Activated naive CD8-positive, alpha-beta T cell (primary cell): ENCODE data around the gene SAFB2.

Experiments used
- H3K27ac Mint-ChIP-seq: one replicate; pipeline ENCODE4 v1.8.0; 2021; ENCODE audit warnings: mixed read lengths
- H3K27me3 Mint-ChIP-seq: one replicate; pipeline ENCODE4 v1.8.0; 2021; ENCODE audit warnings: mixed read lengths
- H3K36me3 Mint-ChIP-seq: one replicate; pipeline ENCODE4 v1.8.0; 2021; ENCODE audit warnings: mixed read lengths
- H3K4me1 Mint-ChIP-seq: one replicate; pipeline ENCODE4 v1.8.0; 2021; ENCODE audit warnings: low read depth, mixed read lengths
- H3K4me3 Mint-ChIP-seq: one replicate; pipeline ENCODE4 v1.8.0; 2021; ENCODE audit warnings: mild to moderate bottlenecking, mixed read lengths
- H3K9me3 Mint-ChIP-seq: one replicate; pipeline ENCODE4 v1.8.0; 2021; ENCODE audit warnings: low read depth, mixed read lengths

Gene SAFB2

GRCh38 chr19:5563935-5564612 lies 58.5 kb downstream of the SAFB2 start:
- no peak overlapping the region for H3K27ac Mint-ChIP-seq
- H3K4me3 Mint-ChIP-seq, result no peak overlapping the region
- no peaks in the 10 kb centered on the region for H3K4me1 Mint-ChIP-seq
- peaks cover 3% of the 10 kb centered on the region for H3K36me3 Mint-ChIP-seq
- H3K27me3 Mint-ChIP-seq, result peaks cover 16% of the 10 kb centered on the region
- no peaks in the 10 kb centered on the region for H3K9me3 Mint-ChIP-seq

GRCh38 chr19:5563008-5563431 lies 59.6 kb downstream of the SAFB2 start:
- no peaks in the 10 kb centered on the region for H3K9me3 Mint-ChIP-seq
- H3K36me3 Mint-ChIP-seq, result peaks cover 6% of the 10 kb centered on the region
- no peaks in the 10 kb centered on the region for H3K4me1 Mint-ChIP-seq
- no peak overlapping the region for H3K4me3 Mint-ChIP-seq
- no peak overlapping the region for H3K27ac Mint-ChIP-seq
- peaks cover 17% of the 10 kb centered on the region for H3K27me3 Mint-ChIP-seq

DNA sequence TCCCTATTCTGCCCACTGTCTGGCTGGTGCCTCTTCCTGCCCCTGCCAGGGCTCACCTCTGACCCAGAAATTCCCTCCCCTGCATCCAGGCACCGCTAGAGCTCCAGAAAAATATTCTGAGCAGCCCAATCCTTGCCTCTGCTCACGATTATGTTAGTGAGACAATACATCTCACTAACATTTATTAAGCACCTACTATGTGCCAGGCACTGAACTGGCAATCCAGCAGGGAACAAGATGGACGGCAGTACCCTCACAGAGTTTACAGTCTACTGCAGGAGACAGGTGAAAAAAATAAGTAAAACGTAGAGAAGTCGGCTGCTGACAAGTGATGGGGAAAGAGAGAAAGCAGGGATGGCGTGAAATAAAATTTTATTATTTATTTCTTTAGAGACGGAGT lies 60.3 kb downstream of the SAFB2 start:
- Mint-ChIP-seq H3K36me3 (peaks cover 6% of the 10 kb centered on the region), H3K27me3 (peaks cover 19% of the 10 kb centered on the region), H3K27ac (no peak overlapping the region), H3K4me1 (no peaks in the 10 kb centered on the region), H3K9me3 (no peaks in the 10 kb centered on the region), H3K4me3 (no peak overlapping the region)

DNA sequence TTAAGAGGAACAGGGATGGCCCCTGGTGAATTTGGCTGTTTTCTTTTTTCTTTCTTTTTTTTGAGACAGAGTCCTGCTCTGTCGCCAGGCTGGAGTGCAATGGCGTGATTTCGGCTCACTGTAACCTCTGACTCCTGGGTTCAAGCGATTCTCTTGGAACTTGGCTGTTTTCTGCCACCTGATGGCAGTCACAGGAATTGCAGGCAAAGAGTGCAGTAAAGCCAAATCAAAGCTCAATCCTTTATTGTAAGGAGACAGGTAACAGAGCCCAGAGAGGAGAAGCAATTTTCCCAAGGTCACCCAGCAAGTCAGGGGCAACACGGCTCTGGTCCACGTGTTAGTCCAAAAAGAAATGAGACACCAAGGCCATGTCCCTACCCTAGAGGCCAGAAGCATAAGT lies 61.0 kb downstream of the SAFB2 start:
- Mint-ChIP-seq H3K9me3 (no peaks in the 10 kb centered on the region), H3K4me1 (no peaks in the 10 kb centered on the region), H3K27ac (no peak overlapping the region), H3K4me3 (no peak overlapping the region), H3K36me3 (peaks cover 6% of the 10 kb centered on the region), H3K27me3 (peaks cover 19% of the 10 kb centered on the region)

- Mint-ChIP-seq H3K27ac (no peak overlapping the region), H3K4me1 (no peaks in the 10 kb centered on the region), H3K4me3 (no peak overlapping the region), H3K27me3 (peaks cover 14% of the 10 kb centered on the region), H3K9me3 (no peaks in the 10 kb centered on the region), H3K36me3 (peaks cover 6% of the 10 kb centered on the region)
Measured at GRCh38 chr19:5560156-5560555, 62.4 kb downstream of the SAFB2 start.

DNA sequence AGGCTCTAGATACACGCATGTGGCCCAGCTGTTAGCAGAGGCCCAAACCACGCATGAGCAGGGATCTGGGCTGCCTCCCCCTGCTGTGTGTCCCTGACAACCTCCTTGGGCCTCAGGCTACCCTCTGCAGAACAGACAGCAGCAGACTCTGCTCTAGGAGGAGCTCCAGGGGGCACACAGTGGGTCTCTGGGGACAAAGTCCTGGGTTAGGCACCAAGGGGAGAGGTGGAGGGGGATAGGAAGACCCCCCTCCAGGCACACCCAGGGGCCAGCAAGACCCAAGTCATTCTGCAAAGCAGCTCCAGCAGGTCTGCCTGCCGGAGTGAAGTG lies 62.8 kb downstream of the SAFB2 start:
- no peak overlapping the region for H3K27ac Mint-ChIP-seq
- no peaks in the 10 kb centered on the region for H3K9me3 Mint-ChIP-seq
- H3K4me1 Mint-ChIP-seq, result no peaks in the 10 kb centered on the region
- H3K4me3 Mint-ChIP-seq, result no peak overlapping the region
- H3K36me3 Mint-ChIP-seq, result peaks cover 6% of the 10 kb centered on the region
- H3K27me3 Mint-ChIP-seq, result peaks cover 14% of the 10 kb centered on the region

DNA sequence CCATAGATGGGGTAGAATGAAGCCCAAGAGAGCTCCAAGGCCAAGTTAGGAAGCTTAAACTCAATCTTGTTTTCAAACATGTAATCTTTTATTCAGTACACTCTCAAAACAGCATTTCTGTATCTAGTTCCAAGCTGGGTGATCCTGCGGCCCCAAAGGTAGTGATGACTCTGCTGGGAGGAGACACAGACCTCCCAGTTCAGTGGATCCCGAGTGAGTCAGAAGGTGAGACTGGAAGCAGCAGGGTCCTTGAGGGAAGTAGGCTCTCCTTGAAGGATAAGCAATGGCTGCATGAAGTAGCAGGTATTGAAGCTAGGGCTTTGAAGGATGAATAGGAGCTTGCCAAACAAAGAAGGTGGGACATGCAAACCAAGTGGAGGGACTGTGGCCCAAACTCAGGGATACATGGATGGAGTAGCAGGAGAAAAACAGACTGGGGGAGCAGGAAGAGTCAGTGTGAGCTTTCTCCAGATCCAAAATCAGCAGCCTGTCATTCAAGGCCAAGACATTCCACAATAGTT lies 64.4 kb downstream of the SAFB2 start:
- no peak overlapping the region for H3K4me3 Mint-ChIP-seq
- no peak overlapping the region for H3K27ac Mint-ChIP-seq
- peaks cover 14% of the 10 kb centered on the region for H3K27me3 Mint-ChIP-seq
- H3K4me1 Mint-ChIP-seq, result no peaks in the 10 kb centered on the region
- peaks cover 6% of the 10 kb centered on the region for H3K36me3 Mint-ChIP-seq
- no peaks in the 10 kb centered on the region for H3K9me3 Mint-ChIP-seq

- H3K36me3 Mint-ChIP-seq, result peaks cover 6% of the 10 kb centered on the region
- H3K27ac Mint-ChIP-seq, result no peak overlapping the region
- H3K27me3 Mint-ChIP-seq, result peaks cover 14% of the 10 kb centered on the region
- H3K4me3 Mint-ChIP-seq, result no peak overlapping the region
- no peaks in the 10 kb centered on the region for H3K9me3 Mint-ChIP-seq
- no peaks in the 10 kb centered on the region for H3K4me1 Mint-ChIP-seq
Measured at GRCh38 chr19:5557691-5558090, 64.9 kb downstream of the SAFB2 start.

GRCh38 chr19:5554828-5555227 lies 67.7 kb downstream of the SAFB2 start:
- no peaks in the 10 kb centered on the region for H3K9me3 Mint-ChIP-seq
- H3K27ac Mint-ChIP-seq, result no peak overlapping the region
- no peak overlapping the region for H3K4me3 Mint-ChIP-seq
- H3K36me3 Mint-ChIP-seq, result peaks cover 2% of the 10 kb centered on the region
- peaks cover 4% of the 10 kb centered on the region for H3K27me3 Mint-ChIP-seq
- H3K4me1 Mint-ChIP-seq, result no peaks in the 10 kb centered on the region

DNA sequence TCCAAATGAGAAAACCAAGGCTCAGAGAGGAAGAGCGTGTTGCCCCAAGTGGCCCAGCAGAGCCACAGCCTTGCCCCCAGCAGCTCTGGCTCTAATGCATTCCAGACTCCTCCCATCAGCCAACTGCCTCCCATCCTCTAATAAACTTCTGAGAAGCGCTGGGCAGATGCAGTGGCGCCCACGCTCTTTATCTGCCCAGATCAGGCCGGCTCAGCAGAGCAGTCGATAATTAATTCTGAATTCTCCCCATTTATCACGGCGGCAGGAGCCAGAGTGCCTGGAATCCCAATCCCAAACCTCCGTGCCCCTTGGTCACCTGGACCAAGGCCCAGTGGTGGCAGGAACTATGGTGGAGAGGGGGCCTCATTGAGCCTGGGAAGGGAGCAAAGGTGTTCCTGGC lies 68.7 kb downstream of the SAFB2 start:
- H3K27me3 Mint-ChIP-seq, result peaks cover 4% of the 10 kb centered on the region
- H3K36me3 Mint-ChIP-seq, result peaks cover 2% of the 10 kb centered on the region
- no peak overlapping the region for H3K27ac Mint-ChIP-seq
- H3K9me3 Mint-ChIP-seq, result no peaks in the 10 kb centered on the region
- no peak overlapping the region for H3K4me3 Mint-ChIP-seq
- no peaks in the 10 kb centered on the region for H3K4me1 Mint-ChIP-seq

- Mint-ChIP-seq H3K9me3 (no peaks in the 10 kb centered on the region), H3K27ac (no peak overlapping the region), H3K36me3 (no peaks in the 10 kb centered on the region), H3K4me1 (peaks cover 2% of the 10 kb centered on the region), H3K27me3 (peaks cover 2% of the 10 kb centered on the region), H3K4me3 (no peak overlapping the region)
Measured at GRCh38 chr19:5547881-5548280, 74.7 kb downstream of the SAFB2 start.

- peaks cover 2% of the 10 kb centered on the region for H3K4me1 Mint-ChIP-seq
- no peaks in the 10 kb centered on the region for H3K36me3 Mint-ChIP-seq
- H3K27ac Mint-ChIP-seq, result no peak overlapping the region
- H3K9me3 Mint-ChIP-seq, result no peaks in the 10 kb centered on the region
- peaks cover 2% of the 10 kb centered on the region for H3K27me3 Mint-ChIP-seq
- no peak overlapping the region for H3K4me3 Mint-ChIP-seq
Measured at GRCh38 chr19:5545984-5546383, 76.6 kb downstream of the SAFB2 start.

DNA sequence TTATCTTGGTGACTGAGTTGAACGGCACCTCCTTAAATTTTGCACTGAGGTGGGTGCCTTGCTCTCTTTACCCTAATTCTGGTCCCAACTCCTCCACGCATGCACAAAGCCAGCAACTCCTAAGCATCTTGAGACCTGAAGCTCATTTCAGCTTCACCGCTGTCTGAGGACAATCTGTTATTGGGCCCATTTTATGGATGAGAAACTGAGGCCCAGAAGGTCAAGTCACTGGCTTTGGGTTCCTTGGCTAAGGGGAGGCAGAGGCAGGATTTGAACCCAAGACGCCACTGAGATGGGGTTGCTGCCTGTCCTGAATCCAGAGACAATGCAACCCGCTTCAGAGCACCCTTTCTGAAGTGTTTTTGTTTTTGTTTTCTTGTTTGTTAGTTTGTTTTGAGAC lies 77.5 kb downstream of the SAFB2 start:
- no peaks in the 10 kb centered on the region for H3K36me3 Mint-ChIP-seq
- no peaks in the 10 kb centered on the region for H3K9me3 Mint-ChIP-seq
- no peak overlapping the region for H3K4me3 Mint-ChIP-seq
- H3K4me1 Mint-ChIP-seq, result peaks cover 2% of the 10 kb centered on the region
- no peak overlapping the region for H3K27ac Mint-ChIP-seq
- H3K27me3 Mint-ChIP-seq, result peaks cover 2% of the 10 kb centered on the region

GRCh38 chr19:5542665-5543064 lies 79.9 kb downstream of the SAFB2 start:
- H3K27ac Mint-ChIP-seq, result no peak overlapping the region
- no peaks in the 10 kb centered on the region for H3K36me3 Mint-ChIP-seq
- no peaks in the 10 kb centered on the region for H3K4me1 Mint-ChIP-seq
- no peaks in the 10 kb centered on the region for H3K9me3 Mint-ChIP-seq
- H3K27me3 Mint-ChIP-seq, result peaks cover 4% of the 10 kb centered on the region
- no peak overlapping the region for H3K4me3 Mint-ChIP-seq

DNA sequence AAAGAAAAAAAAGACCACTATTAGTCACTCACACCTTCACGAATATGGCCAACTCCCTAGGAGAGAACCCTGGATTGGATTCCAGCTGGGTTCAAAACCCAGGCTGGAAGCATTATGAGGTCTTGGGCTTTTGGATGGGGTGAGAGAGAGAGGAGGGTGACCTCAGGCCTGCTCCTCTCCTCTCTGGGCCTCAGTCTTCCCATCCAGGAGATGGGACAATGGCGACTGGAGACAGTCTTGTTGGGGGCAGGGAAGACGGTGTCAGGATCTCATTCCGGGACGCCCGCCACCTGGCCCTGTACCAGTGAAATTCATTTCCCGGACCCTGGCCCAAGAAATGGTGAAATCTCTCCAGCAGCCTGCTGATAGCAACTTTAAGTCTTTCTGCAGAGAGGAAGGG lies 81.1 kb downstream of the SAFB2 start:
- H3K4me1 Mint-ChIP-seq, result no peaks in the 10 kb centered on the region
- H3K27me3 Mint-ChIP-seq, result peaks cover 5% of the 10 kb centered on the region
- no peaks in the 10 kb centered on the region for H3K36me3 Mint-ChIP-seq
- no peaks in the 10 kb centered on the region for H3K9me3 Mint-ChIP-seq
- H3K4me3 Mint-ChIP-seq, result no peak overlapping the region
- no peak overlapping the region for H3K27ac Mint-ChIP-seq

- H3K4me1 Mint-ChIP-seq, result no peaks in the 10 kb centered on the region
- H3K4me3 Mint-ChIP-seq, result no peak overlapping the region
- no peak overlapping the region for H3K27ac Mint-ChIP-seq
- peaks cover 10% of the 10 kb centered on the region for H3K27me3 Mint-ChIP-seq
- peaks cover under 1% of the 10 kb centered on the region for H3K9me3 Mint-ChIP-seq
- peaks cover under 1% of the 10 kb centered on the region for H3K36me3 Mint-ChIP-seq
Measured at GRCh38 chr19:5540208-5540607, 82.4 kb downstream of the SAFB2 start.
